Gastroesophageal sphincter (tissue), 3 donors: ENCODE results near the gene ST7.

ENCODE experiments used
- POLR2AphosphoS5 ChIP-seq: sonication (generic); formaldehyde crosslinking; IDR thresholded peaks from one replicate; pipeline ENCODE4 v1.6.1; 2017; ENCODE audit warnings: antibody characterized with exemption
- TF ChIP-seq, protein P1 (sequence below), 4 experiments: fragments of 200-600 bp in 2 of 4; fragments of 450-650 bp in 2 of 4; sonication (generic) in 1 of 4; IDR thresholded peaks; one replicate each; pipeline ENCODE4 v1.5.1; 2017 to 2019; ENCODE audit warnings: antibody characterized with exemption in 4 of 4, mild to moderate bottlenecking in 2 of 4, moderate library complexity in 2 of 4

DNA sequence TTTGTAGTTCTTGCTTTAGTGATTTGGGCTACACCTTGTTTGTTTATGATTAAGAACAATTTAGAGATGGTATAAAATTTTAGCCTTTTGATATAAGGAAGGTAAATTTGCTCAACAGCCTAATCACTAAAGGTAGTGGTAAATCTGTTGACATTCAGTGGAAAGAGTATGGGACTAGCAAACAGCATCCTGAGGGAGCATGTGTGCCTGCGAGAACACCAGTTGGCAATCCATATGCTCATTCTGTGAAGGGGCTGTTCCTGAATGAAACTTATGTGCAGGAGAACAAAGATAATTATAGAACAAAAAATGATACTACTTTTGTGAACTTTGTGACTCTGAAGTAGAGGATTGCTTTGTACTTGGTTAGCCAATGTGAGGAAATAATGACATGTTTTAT is 46.9 kb upstream of the ST7 start:
- TF ChIP-seq POLR2AphosphoS5 = no peak
- TF ChIP-seq, protein P1, sequence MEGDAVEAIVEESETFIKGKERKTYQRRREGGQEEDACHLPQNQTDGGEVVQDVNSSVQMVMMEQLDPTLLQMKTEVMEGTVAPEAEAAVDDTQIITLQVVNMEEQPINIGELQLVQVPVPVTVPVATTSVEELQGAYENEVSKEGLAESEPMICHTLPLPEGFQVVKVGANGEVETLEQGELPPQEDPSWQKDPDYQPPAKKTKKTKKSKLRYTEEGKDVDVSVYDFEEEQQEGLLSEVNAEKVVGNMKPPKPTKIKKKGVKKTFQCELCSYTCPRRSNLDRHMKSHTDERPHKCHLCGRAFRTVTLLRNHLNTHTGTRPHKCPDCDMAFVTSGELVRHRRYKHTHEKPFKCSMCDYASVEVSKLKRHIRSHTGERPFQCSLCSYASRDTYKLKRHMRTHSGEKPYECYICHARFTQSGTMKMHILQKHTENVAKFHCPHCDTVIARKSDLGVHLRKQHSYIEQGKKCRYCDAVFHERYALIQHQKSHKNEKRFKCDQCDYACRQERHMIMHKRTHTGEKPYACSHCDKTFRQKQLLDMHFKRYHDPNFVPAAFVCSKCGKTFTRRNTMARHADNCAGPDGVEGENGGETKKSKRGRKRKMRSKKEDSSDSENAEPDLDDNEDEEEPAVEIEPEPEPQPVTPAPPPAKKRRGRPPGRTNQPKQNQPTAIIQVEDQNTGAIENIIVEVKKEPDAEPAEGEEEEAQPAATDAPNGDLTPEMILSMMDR (IDR thresholded peaks at IDR 0.05) = no peak
